IMR-90 (cell line): ENCODE results near the gene MAP1A. TPM values are rescaled to one million over a fixed set of nuclear protein-coding genes. Genes with fewer than 3 reads are reported as not detected.

Source experiments
- ATAC-seq: fragments of 200-7000 bp; cut with Tn5 transposase; 2 replicates; pipeline ENCODE4 v1.9.1; 2020; ENCODE audit warnings: low read depth, mild to moderate bottlenecking, moderate library complexity
- BruUV-seq: library from RNA; stranded (reverse); fragments of 400-500 nt; replicated peaks from 2 replicates; lab custom pipeline; 2021; lab: Mats Ljungman, UMichigan
- CTCF ChIA-PET: fragments of 300-600 bp; formaldehyde crosslinking; extraction: SDS; loops from one replicate; lab custom pipeline; 2021; ENCODE audit warnings: antibody characterized with exemption; lab: Yijun Ruan, JAX
- POLR2A ChIA-PET: fragments of 300-600 bp; sonication (Branson Sonifier 250); formaldehyde crosslinking; loops from one replicate; lab custom pipeline; 2022; ENCODE audit warnings: antibody characterized with exemption; ENCODE audit not compliant: unreplicated experiment; lab: Charles Lee
- DNase-seq: peaks from one replicate; pipeline ENCODE4 v3.0.0; 2013
- H2AFZ ChIP-seq: replicated peaks from 2 replicates; pipeline ENCODE3; 2013; ENCODE audit warnings: low read length, mild to moderate bottlenecking; ENCODE audit not compliant: poor library complexity
- H2AK5ac ChIP-seq: 2 replicates; pipeline ENCODE4 v1.6.1; 2013; ENCODE audit warnings: low read depth, low read length, inconsistent platforms
- H2AK9ac ChIP-seq: replicated peaks from 2 replicates; pipeline ENCODE3; 2013; ENCODE audit warnings: mild to moderate bottlenecking, low read depth, low read length, moderate library complexity; ENCODE audit not compliant: poor library complexity
- H2BK120ac ChIP-seq: 2 replicates; pipeline ENCODE4 v1.6.1; 2013; ENCODE audit warnings: low read depth, low read length, inconsistent platforms
- H2BK15ac ChIP-seq: 3 replicates; pipeline ENCODE4 v1.6.1; 2013; ENCODE audit warnings: low read depth, low read length, inconsistent platforms
- H2BK20ac ChIP-seq: 2 replicates; pipeline ENCODE4 v1.6.1; 2013; ENCODE audit warnings: low read depth, mild to moderate bottlenecking, inconsistent platforms, low read length, moderate library complexity
- H2BK5ac ChIP-seq: 2 replicates; pipeline ENCODE4 v1.6.1; 2013; ENCODE audit warnings: mild to moderate bottlenecking, low read depth, low read length, inconsistent platforms; ENCODE audit not compliant: poor library complexity, severe bottlenecking
- H3K14ac ChIP-seq: replicated peaks from 2 replicates; pipeline ENCODE4 v1.6.1; 2013; ENCODE audit warnings: low read depth, low read length, inconsistent platforms
- H3K18ac ChIP-seq: 2 replicates; pipeline ENCODE4 v1.6.1; 2013; ENCODE audit warnings: low read depth, low read length, control low read depth
- H3K23ac ChIP-seq: 2 replicates; pipeline ENCODE4 v1.6.1; 2013; ENCODE audit warnings: low read depth, low read length, inconsistent platforms
- H3K27ac ChIP-seq: 2 replicates; pipeline ENCODE4 v1.5.1; 2013; ENCODE audit warnings: mild to moderate bottlenecking, control low read depth, low read length; ENCODE audit not compliant: insufficient read depth
- H3K27me3 ChIP-seq: 2 replicates; pipeline ENCODE4 v1.6.1; 2013; ENCODE audit warnings: low read length; ENCODE audit not compliant: control insufficient read depth, insufficient read depth
- H3K36me3 ChIP-seq: 2 replicates; pipeline ENCODE4 v1.6.1; 2013; ENCODE audit warnings: low read length, mixed read lengths; ENCODE audit not compliant: control insufficient read depth, insufficient read depth
- H3K4ac ChIP-seq: 2 replicates; pipeline ENCODE4 v1.6.1; 2013; ENCODE audit warnings: low read depth, low read length, inconsistent platforms
- H3K4me1 ChIP-seq: 2 replicates; pipeline ENCODE4 v1.6.1; 2013; ENCODE audit warnings: low read length, mixed read lengths; ENCODE audit not compliant: control insufficient read depth, insufficient read depth
- H3K4me2 ChIP-seq: 2 replicates; pipeline ENCODE4 v1.6.1; 2013; ENCODE audit warnings: low read depth, mild to moderate bottlenecking, control low read depth, low read length, moderate library complexity
- H3K4me3 ChIP-seq: 2 replicates; pipeline ENCODE4 v1.5.1; 2013; ENCODE audit warnings: low read depth, mild to moderate bottlenecking, control low read depth, low read length, moderate library complexity; ENCODE audit not compliant: insufficient read depth
- H3K56ac ChIP-seq: 2 replicates; pipeline ENCODE4 v1.6.1; 2013; ENCODE audit warnings: low read length, inconsistent platforms; ENCODE audit not compliant: insufficient read depth; ENCODE audit errors: extremely low read depth
- H3K79me1 ChIP-seq, 2 experiments: 2 replicates each; pipeline ENCODE4 v1.6.1; 2013; ENCODE audit warnings: low read length in 2 of 2, inconsistent platforms in 1 of 2, low read depth in 1 of 2
- H3K9ac ChIP-seq: 2 replicates; pipeline ENCODE4 v1.6.1; 2013; ENCODE audit warnings: low read depth, low read length, control low read depth
- H3K9me1 ChIP-seq: 2 replicates; pipeline ENCODE4 v1.6.1; 2013; ENCODE audit warnings: low read length, inconsistent platforms; ENCODE audit not compliant: insufficient read depth
- H3K9me3 ChIP-seq: 2 replicates; pipeline ENCODE4 v1.6.1; 2013; ENCODE audit warnings: low read length; ENCODE audit not compliant: control insufficient read depth, insufficient read depth
- H4K20me1 ChIP-seq: 2 replicates; pipeline ENCODE4 v1.6.1; 2013; ENCODE audit warnings: low read length, inconsistent platforms; ENCODE audit not compliant: insufficient read depth
- H4K5ac ChIP-seq: 2 replicates; pipeline ENCODE4 v1.6.1; 2013; ENCODE audit warnings: mild to moderate bottlenecking, low read depth, low read length, control low read depth
- H4K8ac ChIP-seq, 2 experiments: 2 replicates each; pipeline ENCODE4 v1.6.1; 2013; ENCODE audit warnings: low read depth in 2 of 2, low read length in 2 of 2, control low read depth in 1 of 2, inconsistent platforms in 1 of 2
- H4K91ac ChIP-seq: 2 replicates; pipeline ENCODE4 v1.6.1; 2013; ENCODE audit warnings: low read depth, low read length, inconsistent platforms; ENCODE audit not compliant: insufficient read depth
- CEBPB ChIP-seq: IDR thresholded peaks from 2 replicates; pipeline ENCODE4 v1.6.1; 2012; ENCODE audit warnings: low read depth, low read length, improper control_type of control experiment
- CHD1 ChIP-seq: IDR thresholded peaks from 2 replicates; pipeline ENCODE4 v1.6.1; 2012; ENCODE audit warnings: low read depth, low read length, improper control_type of control experiment
- MAZ ChIP-seq: IDR thresholded peaks from 2 replicates; pipeline ENCODE4 v1.6.1; 2012; ENCODE audit warnings: low read depth, mild to moderate bottlenecking, low read length, improper control_type of control experiment, moderate library complexity, borderline replicate concordance
- NFE2L2 ChIP-seq: fragments of 150-350 bp; IDR thresholded peaks from 2 replicates; pipeline ENCODE4 v1.6.1; 2016; ENCODE audit warnings: low read depth, mild to moderate bottlenecking, low read length
- POLR2A ChIP-seq: IDR thresholded peaks from 2 replicates; pipeline ENCODE4 v1.6.1; 2012; ENCODE audit warnings: mild to moderate bottlenecking, low read depth, low read length
- RAD21 ChIP-seq: IDR thresholded peaks from 2 replicates; pipeline ENCODE4 v1.6.1; 2012; ENCODE audit warnings: low read length, improper control_type of control experiment
- RFX5 ChIP-seq: IDR thresholded peaks from 2 replicates; pipeline ENCODE4 v1.8.0; 2012; ENCODE audit warnings: low read depth, mild to moderate bottlenecking, low read length, moderate library complexity
- SMC3 ChIP-seq: fragments of 150-350 bp; IDR thresholded peaks from 2 replicates; pipeline ENCODE4 v1.6.1; 2016; ENCODE audit warnings: low read depth, mild to moderate bottlenecking, antibody characterized with exemption, low read length, moderate library complexity
- WGBS, 2 experiments: methylation state at CpG; one replicate each; pipeline versions ENCODE4 v1.1.5 to v1.1.7; 2013; ENCODE audit warnings: missing lambda C conversion rate in 2 of 2; ENCODE audit not compliant: insufficient read length in 1 of 2; ENCODE audit errors: extremely low coverage in 2 of 2; 5-methylcytosine and 5-hydroxymethylcytosine counted together
- dilution Hi-C: fragments of 300-500 bp; cut with HindIII; formaldehyde crosslinking; loops from one replicate; pipeline ENCODE4 v1.14.3; 2018; ENCODE audit warnings: low sequenced_read_pairs; ENCODE audit not compliant: unreplicated experiment
- in situ Hi-C: fragments of 300-500 bp; cut with MboI; formaldehyde crosslinking; loops from 3 replicates; pipeline ENCODE4 v1.14.3; 2019; ENCODE audit warnings: low sequenced_read_pairs, inconsistent platforms, mixed read lengths
- intact Hi-C: fragments of 100-400 bp; cut with micrococcal nuclease; formaldehyde crosslinking; loops from 2 replicates; pipeline ENCODE4 v1.10.0; 2022
- polyA plus RNA-seq, 3 experiments: library from polyadenylated mRNA; depleted of rRNA; stranded (reverse); fragments of >200 nt; gene quantifications; 2 replicates each; pipeline ENCODE4 v1.2.3, GENCODE V29; 2012; ENCODE audit warnings: low replicate concordance in 1 of 3
- total RNA-seq: library from RNA; depleted of rRNA; stranded (reverse); fragments of >200 nt; gene quantifications from 2 replicates; pipeline ENCODE4 v1.2.3, GENCODE V29; 2012
- TF ChIP-seq, protein P1 (sequence below): fragments of 150-350 bp; IDR thresholded peaks from 2 replicates; pipeline ENCODE4 v1.6.1; 2017; ENCODE audit warnings: mild to moderate bottlenecking, antibody characterized with exemption, low read length, low read depth

Gene MAP1A
- total and polyA plus RNA-seq, 2 of the 4 experiments (the other 2 are of a cell fraction): 28.7 to 48.2 TPM

DNA sequence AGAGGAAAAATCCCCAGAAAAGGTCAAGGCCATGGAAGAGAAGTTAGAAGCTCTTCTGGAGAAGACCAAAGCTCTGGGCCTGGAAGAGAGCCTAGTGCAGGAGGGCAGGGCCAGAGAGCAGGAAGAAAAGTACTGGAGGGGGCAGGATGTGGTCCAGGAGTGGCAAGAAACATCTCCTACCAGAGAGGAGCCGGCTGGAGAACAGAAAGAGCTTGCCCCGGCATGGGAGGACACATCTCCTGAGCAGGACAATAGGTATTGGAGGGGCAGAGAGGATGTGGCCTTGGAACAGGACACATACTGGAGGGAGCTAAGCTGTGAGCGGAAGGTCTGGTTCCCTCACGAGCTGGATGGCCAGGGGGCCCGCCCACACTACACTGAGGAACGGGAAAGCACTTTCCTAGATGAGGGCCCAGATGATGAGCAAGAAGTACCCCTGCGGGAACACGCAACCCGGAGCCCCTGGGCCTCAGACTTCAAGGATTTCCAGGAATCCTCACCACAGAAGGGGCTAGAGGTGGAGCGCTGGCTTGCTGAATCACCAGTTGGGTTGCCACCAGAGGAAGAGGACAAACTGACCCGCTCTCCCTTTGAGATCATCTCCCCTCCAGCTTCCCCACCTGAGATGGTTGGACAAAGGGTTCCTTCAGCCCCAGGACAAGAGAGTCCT, 9.0 kb downstream of the MAP1A start:
- in situ Hi-C loops: no loop called here
- POLR2A ChIA-PET: no interaction called here
- 100% methylated on average over 3 of the region's 11 CpGs; no CpG with 5 or more reads in 1 of the 2 experiments for WGBS, 2 experiments

More for the DNA sequence above, 9.0 kb downstream of the MAP1A start:
- Histone ChIP-seq H2BK15ac (no peak overlapping the region), H4K5ac (no peak overlapping the region), H3K36me3 (peaks cover 65% of the 10 kb centered on the region), H3K23ac (no peak overlapping the region), H2BK5ac (no peak overlapping the region), H3K4me1 (peaks cover 3% of the 10 kb centered on the region), H3K79me1 (peaks cover 10 to 69% of the 10 kb centered on the region in 2 experiments), H3K56ac (no peak overlapping the region), H3K4me3 (no peak overlapping the region), H4K8ac (no peak overlapping the region), H2BK20ac (no peak overlapping the region), H3K9me3 (no peaks in the 10 kb centered on the region), H4K20me1 (peaks cover 49% of the 10 kb centered on the region), H3K27ac (no peak overlapping the region), H2AK9ac (no peak overlapping the region), H3K18ac (no peak overlapping the region), H3K27me3 (no peaks in the 10 kb centered on the region), H2AFZ (no peak overlapping the region), H4K91ac (no peak overlapping the region), H2AK5ac (no peak overlapping the region), H3K9ac (no peak overlapping the region), H3K4ac (no peak overlapping the region), H2BK120ac (no peak overlapping the region), H3K4me2 (no peak overlapping the region), H3K9me1 (peaks cover 36% of the 10 kb centered on the region), H3K14ac (no peak overlapping the region)
- dilution Hi-C loops: no loop called here
- DNase-seq: no peak
- ATAC-seq: no peak
- intact Hi-C loops: no loop called here
- CTCF ChIA-PET: interaction anchor here (0.6 kb wide), 1 partner anchor 20 kb away, joined by 3 read pairs; no protein-coding TSS in a partner anchor
- no peak for TF ChIP-seq NFE2L2
- TF ChIP-seq POLR2A: no peak
- no peak for TF ChIP-seq SMC3
- TF ChIP-seq RAD21: no peak
- no peak for TF ChIP-seq MAZ
- TF ChIP-seq RFX5: no peak
- TF ChIP-seq CHD1: no peak
- TF ChIP-seq, protein P1, sequence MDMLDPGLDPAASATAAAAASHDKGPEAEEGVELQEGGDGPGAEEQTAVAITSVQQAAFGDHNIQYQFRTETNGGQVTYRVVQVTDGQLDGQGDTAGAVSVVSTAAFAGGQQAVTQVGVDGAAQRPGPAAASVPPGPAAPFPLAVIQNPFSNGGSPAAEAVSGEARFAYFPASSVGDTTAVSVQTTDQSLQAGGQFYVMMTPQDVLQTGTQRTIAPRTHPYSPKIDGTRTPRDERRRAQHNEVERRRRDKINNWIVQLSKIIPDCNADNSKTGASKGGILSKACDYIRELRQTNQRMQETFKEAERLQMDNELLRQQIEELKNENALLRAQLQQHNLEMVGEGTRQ: no peak
- no peak for TF ChIP-seq CEBPB
- no TSS peak for BruUV-seq
